WTC11 (cell line): Measurements from ENCODE around the gene USF2. TPM values are rescaled to one million over a fixed set of nuclear protein-coding genes. Genes with fewer than 3 reads are reported as not detected.

Source experiments
- ATAC-seq: fragments of 200-7000 bp; cut with Tn5 transposase; 2 replicates; pipeline ENCODE4 v1.10.0; 2021; ENCODE audit warnings: mild to moderate bottlenecking, moderate library complexity
- CTCF ChIA-PET: fragments of 300-600 bp; sonication (Branson Sonifier 250); formaldehyde crosslinking; loops from one replicate; lab custom pipeline; 2021; ENCODE audit warnings: antibody characterized with exemption; lab: Charles Lee
- POLR2A ChIA-PET: fragments of 350-600 bp; sonication (Branson Sonifier 250); formaldehyde crosslinking; loops from one replicate; lab custom pipeline; 2021; ENCODE audit warnings: antibody characterized with exemption; lab: Charles Lee
- DNase-seq: peaks from one replicate; pipeline ENCODE4 v3.0.0; 2021; ENCODE audit warnings: low spot score
- H3K27ac Mint-ChIP-seq: 2 replicates; pipeline ENCODE4 v1.8.0; 2021; ENCODE audit warnings: mixed read lengths
- H3K27me3 Mint-ChIP-seq: 2 replicates; pipeline ENCODE4 v1.8.0; 2021; ENCODE audit warnings: low read depth, mild to moderate bottlenecking, moderate library complexity, mixed read lengths
- H3K36me3 Mint-ChIP-seq: 2 replicates; pipeline ENCODE4 v1.8.0; 2021; ENCODE audit warnings: mixed read lengths
- H3K4me1 Mint-ChIP-seq: 2 replicates; pipeline ENCODE4 v1.8.0; 2022; ENCODE audit warnings: mixed read lengths
- H3K4me3 Mint-ChIP-seq: 2 replicates; pipeline ENCODE4 v1.8.0; 2021; ENCODE audit warnings: mild to moderate bottlenecking, moderate library complexity, mixed read lengths
- H3K9me3 Mint-ChIP-seq: 2 replicates; pipeline ENCODE4 v1.8.0; 2021; ENCODE audit warnings: mixed read lengths
- ARID4B ChIP-seq: sonication (generic); formaldehyde crosslinking; IDR thresholded peaks from 2 replicates; pipeline ENCODE4 v1.8.0; 2023; ENCODE audit warnings: missing genetic modification reagents, mild to moderate bottlenecking, borderline replicate concordance
- E2F5 ChIP-seq: sonication (generic); formaldehyde crosslinking; IDR thresholded peaks from 2 replicates; pipeline ENCODE4 v1.8.1; 2022; ENCODE audit warnings: mild to moderate bottlenecking, moderate library complexity, missing genetic modification reagents
- ELF4 ChIP-seq: sonication (generic); formaldehyde crosslinking; IDR thresholded peaks from 2 replicates; pipeline ENCODE4 v1.8.1; 2022; ENCODE audit warnings: low read depth, mild to moderate bottlenecking, moderate library complexity, missing genetic modification reagents
- FOXK1 ChIP-seq: sonication (generic); formaldehyde crosslinking; IDR thresholded peaks from 2 replicates; pipeline ENCODE4 v1.8.0; 2022; ENCODE audit warnings: mild to moderate bottlenecking, moderate library complexity, missing genetic modification reagents
- FOXP1 ChIP-seq: sonication (generic); formaldehyde crosslinking; IDR thresholded peaks from 2 replicates; pipeline ENCODE4 v1.8.0; 2022; ENCODE audit warnings: missing genetic modification reagents, mild to moderate bottlenecking, moderate library complexity, borderline replicate concordance
- NFE2L1 ChIP-seq: sonication (generic); formaldehyde crosslinking; IDR thresholded peaks from 2 replicates; pipeline ENCODE4 v1.8.1; 2023; ENCODE audit warnings: missing genetic modification reagents
- NR1H2 ChIP-seq: sonication (generic); formaldehyde crosslinking; IDR thresholded peaks from 2 replicates; pipeline ENCODE4 v1.9.0; 2021; ENCODE audit warnings: mild to moderate bottlenecking, moderate library complexity, missing genetic modification reagents
- SMAD3 ChIP-seq: sonication (generic); formaldehyde crosslinking; IDR thresholded peaks from 2 replicates; pipeline ENCODE4 v1.8.0; 2022; ENCODE audit warnings: missing genetic modification reagents, mild to moderate bottlenecking, borderline replicate concordance
- SP1 ChIP-seq: sonication (generic); formaldehyde crosslinking; conservative IDR thresholded peaks from 2 replicates; pipeline ENCODE4 v1.8.1; 2022; ENCODE audit warnings: missing genetic modification reagents
- STAT6 ChIP-seq: sonication (generic); formaldehyde crosslinking; conservative IDR thresholded peaks from 2 replicates; pipeline ENCODE4 v1.8.1; 2023; ENCODE audit warnings: mild to moderate bottlenecking, low read depth, missing genetic modification reagents, moderate library complexity
- ZNF219 ChIP-seq: sonication (generic); formaldehyde crosslinking; IDR thresholded peaks from 2 replicates; pipeline ENCODE4 v1.8.0; 2023; ENCODE audit warnings: missing genetic modification reagents, mild to moderate bottlenecking, borderline replicate concordance
- ZNF232 ChIP-seq: sonication (generic); formaldehyde crosslinking; IDR thresholded peaks from 2 replicates; pipeline ENCODE4 v1.8.0; 2022; ENCODE audit warnings: mild to moderate bottlenecking, missing genetic modification reagents
- ZNF396 ChIP-seq: fragments of 250-450 bp; sonication (Bioruptor Pico); IDR thresholded peaks from 2 replicates; pipeline ENCODE4 v1.8.0; 2021; ENCODE audit warnings: mild to moderate bottlenecking, moderate library complexity, borderline replicate concordance
- ZNF512 ChIP-seq: sonication (generic); formaldehyde crosslinking; IDR thresholded peaks from 2 replicates; pipeline ENCODE4 v1.8.1; 2022; ENCODE audit warnings: missing genetic modification reagents, borderline replicate concordance
- total RNA-seq: library from RNA; stranded (reverse); gene quantifications from 3 replicates; pipeline ENCODE4 v1.2.3, GENCODE V29; 2021
- TF ChIP-seq, protein P1 (sequence below): fragments of 250-450 bp; sonication (Bioruptor Pico); IDR thresholded peaks from 2 replicates; pipeline ENCODE4 v1.9.0; 2021; ENCODE audit warnings: mild to moderate bottlenecking
- TF ChIP-seq, protein P2 (sequence below): fragments of 250-450 bp; sonication (Bioruptor Pico); IDR thresholded peaks from 2 replicates; pipeline ENCODE4 v2.1.2; 2022; ENCODE audit warnings: mild to moderate bottlenecking, moderate library complexity
- TF ChIP-seq, protein P3 (sequence below): sonication (generic); formaldehyde crosslinking; IDR thresholded peaks from 2 replicates; pipeline ENCODE4 v1.8.1; 2022; ENCODE audit warnings: mild to moderate bottlenecking, missing genetic modification reagents, moderate library complexity, borderline replicate concordance

The USF2 gene
- total RNA-seq, 1 experiment from 2014 or later, result 109 TPM

- TF ChIP-seq ZNF512 (CRISPR knock-in tag) (no peak), E2F5 (CRISPR knock-in tag) (no peak), SP1 (CRISPR knock-in tag) (no peak), ELF4 (no peak)
Observed at GRCh38 chr19:35288906-35289305, 20.1 kb downstream of the USF2 start (continued).

- no peak overlapping the region for H3K27ac Mint-ChIP-seq
- CTCF ChIA-PET, result interaction anchor here (0.8 to 1.1 kb wide), 4 partner anchors 21 to 235 kb away, joined by 3 to 4 read pairs (median 3); no protein-coding TSS in a partner anchor
- TF ChIP-seq, protein P1, sequence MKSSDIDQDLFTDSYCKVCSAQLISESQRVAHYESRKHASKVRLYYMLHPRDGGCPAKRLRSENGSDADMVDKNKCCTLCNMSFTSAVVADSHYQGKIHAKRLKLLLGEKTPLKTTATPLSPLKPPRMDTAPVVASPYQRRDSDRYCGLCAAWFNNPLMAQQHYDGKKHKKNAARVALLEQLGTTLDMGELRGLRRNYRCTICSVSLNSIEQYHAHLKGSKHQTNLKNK (CRISPR knock-in tag), result no peak
- no peak for TF ChIP-seq ARID4B (CRISPR knock-in tag)
- TF ChIP-seq, protein P2, sequence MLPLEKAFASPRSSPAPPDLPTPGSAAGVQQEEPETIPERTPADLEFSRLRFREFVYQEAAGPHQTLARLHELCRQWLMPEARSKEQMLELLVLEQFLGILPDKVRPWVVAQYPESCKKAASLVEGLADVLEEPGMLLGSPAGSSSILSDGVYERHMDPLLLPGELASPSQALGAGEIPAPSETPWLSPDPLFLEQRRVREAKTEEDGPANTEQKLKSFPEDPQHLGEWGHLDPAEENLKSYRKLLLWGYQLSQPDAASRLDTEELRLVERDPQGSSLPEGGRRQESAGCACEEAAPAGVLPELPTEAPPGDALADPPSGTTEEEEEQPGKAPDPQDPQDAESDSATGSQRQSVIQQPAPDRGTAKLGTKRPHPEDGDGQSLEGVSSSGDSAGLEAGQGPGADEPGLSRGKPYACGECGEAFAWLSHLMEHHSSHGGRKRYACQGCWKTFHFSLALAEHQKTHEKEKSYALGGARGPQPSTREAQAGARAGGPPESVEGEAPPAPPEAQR (CRISPR knock-in tag), result no peak
- TF ChIP-seq FOXK1 (CRISPR knock-in tag), result no peak
- no peak for TF ChIP-seq STAT6
- no peak for TF ChIP-seq ZNF232
- TF ChIP-seq ZNF219 (CRISPR knock-in tag), result no peak
- no peak for TF ChIP-seq FOXP1 (CRISPR knock-in tag)
- TF ChIP-seq NFE2L1, result no peak
- TF ChIP-seq, protein P3, sequence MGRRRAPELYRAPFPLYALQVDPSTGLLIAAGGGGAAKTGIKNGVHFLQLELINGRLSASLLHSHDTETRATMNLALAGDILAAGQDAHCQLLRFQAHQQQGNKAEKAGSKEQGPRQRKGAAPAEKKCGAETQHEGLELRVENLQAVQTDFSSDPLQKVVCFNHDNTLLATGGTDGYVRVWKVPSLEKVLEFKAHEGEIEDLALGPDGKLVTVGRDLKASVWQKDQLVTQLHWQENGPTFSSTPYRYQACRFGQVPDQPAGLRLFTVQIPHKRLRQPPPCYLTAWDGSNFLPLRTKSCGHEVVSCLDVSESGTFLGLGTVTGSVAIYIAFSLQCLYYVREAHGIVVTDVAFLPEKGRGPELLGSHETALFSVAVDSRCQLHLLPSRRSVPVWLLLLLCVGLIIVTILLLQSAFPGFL, result no peak
- no peak for TF ChIP-seq ZNF512 (CRISPR knock-in tag)
- TF ChIP-seq SMAD3 (CRISPR knock-in tag), result no peak
- no peak for TF ChIP-seq NR1H2
- TF ChIP-seq ZNF396 (CRISPR knock-in tag), result no peak
Observed at GRCh38 chr19:35290381-35291127, 21.8 kb downstream of the USF2 start.

More at GRCh38 chr19:35290381-35291127, 21.8 kb downstream of the USF2 start:
- ATAC-seq (no peak), DNase-seq (no peak)
- POLR2A ChIA-PET, result no interaction called here
- H3K4me3 Mint-ChIP-seq, result no peak overlapping the region
- H3K9me3 Mint-ChIP-seq, result no peaks in the 10 kb centered on the region
- H3K36me3 Mint-ChIP-seq, result no peaks in the 10 kb centered on the region
- no peaks in the 10 kb centered on the region; the same call in 1 of the 2 replicates for H3K27me3 Mint-ChIP-seq
- H3K4me1 Mint-ChIP-seq, result peaks cover 14% of the 10 kb centered on the region
